Left ventricle myocardium superior (tissue), 1 donor: ENCODE results near the gene ALKBH2. TPM values are rescaled to one million over a fixed set of nuclear protein-coding genes. Genes with fewer than 3 reads are reported as not detected.

Source experiments
- ATAC-seq: fragments of 200-7000 bp; cut with Tn5 transposase; one replicate; pipeline ENCODE4 v1.9.1; 2020; ENCODE audit warnings: mild to moderate bottlenecking, moderate library complexity
- DNase-seq: peaks from one replicate; pipeline ENCODE4 v3.0.0-alpha.2; 2020
- intact Hi-C: fragments of 100-400 bp; cut with micrococcal nuclease; formaldehyde crosslinking; loops from one replicate; pipeline ENCODE4 v1.11.0; 2022
- total RNA-seq: library from RNA; stranded (reverse); fragmentation: NEBNext Ultra II Directional; extraction: Animal tissue kit (Norgen Biotek cat#: 25700); gene quantifications from one replicate; pipeline ENCODE4 v1.2.1, GENCODE V29; 2021
- donor health status: DM: no; HTN: yes; CAD: no; lungs with severe emphysema.

The ALKBH2 gene
- total RNA-seq, 1 donor from 2014 or later = 6.6 TPM

DNA sequence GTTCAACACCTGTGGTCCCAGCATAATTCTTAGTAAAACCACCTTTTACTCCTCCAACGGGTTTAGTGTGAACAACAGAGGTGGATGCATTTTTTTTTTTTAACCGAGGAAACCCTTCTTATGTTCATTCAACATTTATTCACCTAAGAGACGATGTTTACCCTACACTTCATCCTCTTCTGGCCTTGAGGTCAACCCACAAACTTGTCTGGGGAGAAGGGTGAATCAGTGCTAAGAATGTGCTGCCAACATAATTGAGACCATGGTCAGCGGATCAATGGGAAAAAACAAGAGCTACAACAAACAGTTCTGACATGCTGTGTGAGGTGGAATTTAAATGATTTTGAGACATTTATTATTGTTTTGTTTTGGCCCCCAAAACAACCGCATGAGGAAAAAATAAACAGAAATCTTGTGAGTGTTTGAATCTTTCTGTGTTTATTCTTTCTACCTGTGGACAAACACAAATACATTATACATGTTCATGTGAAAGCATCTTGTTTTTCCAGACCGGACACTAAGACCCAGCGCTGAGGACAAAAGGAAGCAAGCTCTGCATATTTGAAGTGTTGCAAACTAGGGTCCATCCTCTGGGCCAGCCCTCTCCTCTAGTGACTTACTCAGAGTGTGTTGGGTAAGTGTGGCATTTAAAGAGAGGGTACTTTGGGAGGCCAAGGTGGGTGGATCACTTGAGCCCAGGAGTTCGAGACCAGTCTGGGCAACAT is 46.0 kb downstream of the ALKBH2 start:
- no peak for ATAC-seq
- intact Hi-C loops = no loop called here

DNA sequence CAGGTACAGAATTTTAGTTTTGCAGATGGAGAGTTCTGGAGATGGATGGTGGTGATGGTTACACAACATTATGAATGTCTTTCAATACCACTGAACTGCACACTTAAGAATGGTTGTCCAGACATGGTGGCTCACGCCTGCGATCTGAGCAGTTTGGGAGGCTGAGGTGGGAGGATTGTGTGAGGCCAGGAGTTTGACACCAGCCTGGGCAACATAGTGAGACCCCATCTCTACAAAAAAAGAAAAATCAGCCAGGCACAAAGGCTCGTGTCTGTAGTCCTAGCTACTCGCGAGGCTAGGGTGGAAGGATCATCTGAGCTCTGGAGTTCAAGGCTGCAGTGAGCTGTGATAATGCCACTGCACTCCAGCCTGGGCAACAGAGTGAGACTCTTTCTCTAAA is 49.0 kb downstream of the ALKBH2 start:
- intact Hi-C loops = no loop called here
- no peak for ATAC-seq
- no peak for DNase-seq

More for the DNA sequence above, 46.0 kb downstream of the ALKBH2 start:
- DNase-seq = no peak

Other genes with a start within 250 kb of the ALKBH2 start
- gene SSH1, start 235.9 kb downstream of the ALKBH2 start, total RNA-seq = 31.2 TPM
- gene DAO, start 213.4 kb downstream of the ALKBH2 start, total RNA-seq = not detected
- 1.9 TPM for gene SVOP, start 72.4 kb downstream of the ALKBH2 start, total RNA-seq
- 13.6 TPM for gene USP30, start 40.9 kb downstream of the ALKBH2 start, total RNA-seq
- gene UNG, start 4.1 kb upstream of the ALKBH2 start, total RNA-seq = 25.9 TPM
- gene ACACB, start 23.1 kb upstream of the ALKBH2 start, total RNA-seq = 177 TPM
- gene FOXN4, start 215.8 kb upstream of the ALKBH2 start, total RNA-seq = not detected